Mucosa of stomach (tissue), 1 donor: ENCODE results near the gene MGME1.

Source experiments
- H3K27me3 ChIP-seq: one replicate; pipeline ENCODE4 v1.7.0; 2013; ENCODE audit warnings: mild to moderate bottlenecking, low read length; ENCODE audit not compliant: control insufficient read depth, insufficient read depth
- H3K36me3 ChIP-seq: one replicate; pipeline ENCODE4 v1.7.0; 2013; ENCODE audit warnings: low read length; ENCODE audit not compliant: control insufficient read depth, insufficient read depth
- H3K4me1 ChIP-seq: one replicate; pipeline ENCODE4 v1.7.0; 2013; ENCODE audit warnings: mild to moderate bottlenecking, low read length; ENCODE audit not compliant: control insufficient read depth, insufficient read depth
- H3K4me3 ChIP-seq: one replicate; pipeline ENCODE4 v1.7.0; 2013; ENCODE audit warnings: low read length
- H3K9ac ChIP-seq: one replicate; pipeline ENCODE4 v1.7.0; 2013; ENCODE audit warnings: mild to moderate bottlenecking, low read length, moderate library complexity
- H3K9me3 ChIP-seq: one replicate; pipeline ENCODE4 v1.7.0; 2013; ENCODE audit warnings: mild to moderate bottlenecking, low read length, moderate library complexity; ENCODE audit not compliant: control insufficient read depth
- donor health status: Pancreatic carcinoma.

The MGME1 gene

GRCh38 chr20:17990278-17990972 lies 21.6 kb downstream of the MGME1 start:
- H3K4me1 ChIP-seq: peaks cover 5% of the 10 kb centered on the region
- H3K36me3 ChIP-seq: no peaks in the 10 kb centered on the region
- H3K9ac ChIP-seq: no peak overlapping the region
- H3K9me3 ChIP-seq: no peaks in the 10 kb centered on the region
- H3K4me3 ChIP-seq: no peak overlapping the region
- H3K27me3 ChIP-seq: no peaks in the 10 kb centered on the region

- Histone ChIP-seq H3K4me3 (no peak overlapping the region), H3K9me3 (no peaks in the 10 kb centered on the region), H3K27me3 (no peaks in the 10 kb centered on the region), H3K36me3 (no peaks in the 10 kb centered on the region), H3K9ac (no peak overlapping the region), H3K4me1 (no peaks in the 10 kb centered on the region)
Observed at GRCh38 chr20:17992224-17992637, 23.4 kb downstream of the MGME1 start.

GRCh38 chr20:17992847-17993513 lies 24.2 kb downstream of the MGME1 start:
- H3K27me3 ChIP-seq: no peaks in the 10 kb centered on the region
- no peak overlapping the region for H3K9ac ChIP-seq
- H3K4me3 ChIP-seq: no peak overlapping the region
- no peaks in the 10 kb centered on the region for H3K36me3 ChIP-seq
- H3K9me3 ChIP-seq: no peaks in the 10 kb centered on the region
- H3K4me1 ChIP-seq: no peaks in the 10 kb centered on the region

GRCh38 chr20:17993546-17993945 lies 24.7 kb downstream of the MGME1 start:
- Histone ChIP-seq H3K27me3 (no peaks in the 10 kb centered on the region), H3K36me3 (no peaks in the 10 kb centered on the region), H3K9ac (no peak overlapping the region), H3K4me3 (no peak overlapping the region), H3K4me1 (no peaks in the 10 kb centered on the region), H3K9me3 (no peaks in the 10 kb centered on the region)

- no peak overlapping the region for H3K9ac ChIP-seq
- H3K27me3 ChIP-seq: no peaks in the 10 kb centered on the region
- H3K4me3 ChIP-seq: no peak overlapping the region
- no peaks in the 10 kb centered on the region for H3K9me3 ChIP-seq
- H3K4me1 ChIP-seq: peaks cover 1% of the 10 kb centered on the region
- H3K36me3 ChIP-seq: no peaks in the 10 kb centered on the region
Observed at GRCh38 chr20:17995967-17996819, 27.4 kb downstream of the MGME1 start.

- H3K4me3 ChIP-seq: no peak overlapping the region
- H3K9me3 ChIP-seq: no peaks in the 10 kb centered on the region
- no peaks in the 10 kb centered on the region for H3K36me3 ChIP-seq
- H3K4me1 ChIP-seq: peaks cover 9% of the 10 kb centered on the region
- no peaks in the 10 kb centered on the region for H3K27me3 ChIP-seq
- no peak overlapping the region for H3K9ac ChIP-seq
Observed at GRCh38 chr20:17998446-17998845, 29.6 kb downstream of the MGME1 start.

GRCh38 chr20:17999566-17999965 lies 30.7 kb downstream of the MGME1 start:
- H3K27me3 ChIP-seq: no peaks in the 10 kb centered on the region
- H3K9me3 ChIP-seq: no peaks in the 10 kb centered on the region
- peaks cover 15% of the 10 kb centered on the region for H3K4me1 ChIP-seq
- H3K9ac ChIP-seq: no peak overlapping the region
- H3K36me3 ChIP-seq: no peaks in the 10 kb centered on the region
- H3K4me3 ChIP-seq: no peak overlapping the region

GRCh38 chr20:18001131-18001921 lies 32.5 kb downstream of the MGME1 start:
- H3K4me3 ChIP-seq: no peak overlapping the region
- no peak overlapping the region for H3K9ac ChIP-seq
- H3K9me3 ChIP-seq: no peaks in the 10 kb centered on the region
- H3K36me3 ChIP-seq: no peaks in the 10 kb centered on the region
- H3K27me3 ChIP-seq: no peaks in the 10 kb centered on the region
- peaks cover 30% of the 10 kb centered on the region for H3K4me1 ChIP-seq

- Histone ChIP-seq H3K4me3 (no peak overlapping the region), H3K9ac (no peak overlapping the region), H3K27me3 (no peaks in the 10 kb centered on the region), H3K4me1 (peaks cover 46% of the 10 kb centered on the region), H3K9me3 (no peaks in the 10 kb centered on the region), H3K36me3 (no peaks in the 10 kb centered on the region)
Observed at GRCh38 chr20:18003897-18004296, 35.1 kb downstream of the MGME1 start.

GRCh38 chr20:18004384-18005031 lies 35.7 kb downstream of the MGME1 start:
- H3K9ac ChIP-seq: no peak overlapping the region
- no peak overlapping the region for H3K4me3 ChIP-seq
- H3K27me3 ChIP-seq: no peaks in the 10 kb centered on the region
- no peaks in the 10 kb centered on the region for H3K36me3 ChIP-seq
- H3K9me3 ChIP-seq: no peaks in the 10 kb centered on the region
- peaks cover 46% of the 10 kb centered on the region for H3K4me1 ChIP-seq

- Histone ChIP-seq H3K9ac (no peak overlapping the region), H3K36me3 (no peaks in the 10 kb centered on the region), H3K27me3 (no peaks in the 10 kb centered on the region), H3K4me1 (peaks cover 46% of the 10 kb centered on the region), H3K9me3 (no peaks in the 10 kb centered on the region), H3K4me3 (no peak overlapping the region)
Observed at GRCh38 chr20:18005170-18005989, 36.6 kb downstream of the MGME1 start.
